HEK293 (cell line): ENCODE data around the gene ITGB8.

ENCODE experiments used
- CTCF ChIA-PET: fragments of 350-600 bp; formaldehyde crosslinking; extraction: SDS; loops from one replicate; lab custom pipeline; 2021; ENCODE audit warnings: antibody characterized with exemption; lab: Yijun Ruan, JAX
- POLR2A ChIA-PET: fragments of 300-600 bp; formaldehyde crosslinking; extraction: SDS; loops from one replicate; lab custom pipeline; 2020; ENCODE audit warnings: antibody characterized with exemption, inconsistent platforms; lab: Yijun Ruan, JAX
- H3K27ac ChIP-seq: fragments of 200-500 bp; sonication (Bioruptor generic); 2 replicates; pipeline ENCODE4 v1.5.1; 2014; ENCODE audit warnings: low read depth, low read length, control low read depth, inconsistent platforms; ENCODE audit errors: extremely low read depth
- H3K36me3 ChIP-seq, 2 experiments: fragments of 200-500 bp in 1 of 2; sonication (Bioruptor generic) in 1 of 2; 1 replicate in 1 of 2; 2 replicates in 1 of 2; pipeline ENCODE4 v1.5.1; 2014 to 2017; ENCODE audit warnings: inconsistent platforms in 2 of 2, low read length in 2 of 2; ENCODE audit not compliant: control insufficient read depth in 2 of 2, insufficient read depth in 1 of 2
- H3K4me1 ChIP-seq: fragments of 200-500 bp; sonication (Bioruptor generic); 2 replicates; pipeline ENCODE4 v1.5.1; 2014; ENCODE audit warnings: mild to moderate bottlenecking, low read length, inconsistent platforms; ENCODE audit not compliant: control insufficient read depth, insufficient read depth
- H3K4me3 ChIP-seq: 2 replicates; pipeline ENCODE4 v1.5.1; 2011; ENCODE audit warnings: low read depth, mild to moderate bottlenecking, control low read depth, low read length, moderate library complexity
- H3K9me3 ChIP-seq: fragments of 200-500 bp; sonication (Bioruptor generic); 2 replicates; pipeline ENCODE4 v1.5.1; 2014; ENCODE audit warnings: low read depth, low read length, inconsistent platforms; ENCODE audit not compliant: control insufficient read depth, insufficient read depth
- KLF9 ChIP-seq: fragments of 450-650 bp; formaldehyde crosslinking; IDR thresholded peaks from 2 replicates; pipeline ENCODE4 v1.5.1; 2016; ENCODE audit warnings: missing biosample characterization, missing genetic modification characterization, low read depth
- SCRT2 ChIP-seq: fragments of 450-650 bp; formaldehyde crosslinking; IDR thresholded peaks from 2 replicates; pipeline ENCODE4 v1.5.1; 2016; ENCODE audit warnings: missing biosample characterization, missing genetic modification characterization
- ZBTB20 ChIP-seq: fragments of 450-650 bp; formaldehyde crosslinking; IDR thresholded peaks from 2 replicates; pipeline ENCODE4 v1.5.1; 2016; ENCODE audit warnings: missing biosample characterization, missing genetic modification characterization
- ZFP37 ChIP-seq: fragments of 450-650 bp; formaldehyde crosslinking; IDR thresholded peaks from 2 replicates; pipeline ENCODE4 v1.5.1; 2016; ENCODE audit warnings: missing biosample characterization, missing genetic modification characterization
- ZFP41 ChIP-seq: fragments of 450-650 bp; formaldehyde crosslinking; IDR thresholded peaks from 2 replicates; pipeline ENCODE4 v1.5.1; 2016; ENCODE audit warnings: missing biosample characterization, missing genetic modification characterization, borderline replicate concordance
- ZNF121 ChIP-seq: fragments of 450-650 bp; formaldehyde crosslinking; IDR thresholded peaks from 2 replicates; pipeline ENCODE4 v1.5.1; 2016; ENCODE audit warnings: missing biosample characterization, missing genetic modification characterization
- ZNF174 ChIP-seq: fragments of 450-650 bp; formaldehyde crosslinking; IDR thresholded peaks from 2 replicates; pipeline ENCODE4 v1.5.0; 2017; ENCODE audit warnings: missing biosample characterization, mild to moderate bottlenecking, missing genetic modification characterization
- ZNF2 ChIP-seq: fragments of 450-650 bp; formaldehyde crosslinking; IDR thresholded peaks from 2 replicates; pipeline ENCODE4 v1.5.1; 2016; ENCODE audit warnings: missing biosample characterization, missing genetic modification characterization
- ZNF211 ChIP-seq: fragments of 450-650 bp; formaldehyde crosslinking; IDR thresholded peaks from 2 replicates; pipeline ENCODE4 v1.5.1; 2016; ENCODE audit warnings: low read depth, missing biosample characterization, missing genetic modification characterization
- ZNF214 ChIP-seq: fragments of 450-650 bp; formaldehyde crosslinking; IDR thresholded peaks from 2 replicates; pipeline ENCODE4 v1.5.1; 2017; ENCODE audit warnings: missing biosample characterization, mild to moderate bottlenecking, missing genetic modification characterization, borderline replicate concordance
- ZNF37A ChIP-seq: fragments of 450-650 bp; IDR thresholded peaks from 2 replicates; pipeline ENCODE4 v1.5.1; 2018; ENCODE audit warnings: missing biosample characterization, missing genetic modification characterization
- ZNF423 ChIP-seq: fragments of 450-650 bp; formaldehyde crosslinking; IDR thresholded peaks from 2 replicates; pipeline ENCODE4 v1.5.1; 2016; ENCODE audit warnings: missing biosample characterization, missing genetic modification characterization
- ZNF433 ChIP-seq: fragments of 450-650 bp; formaldehyde crosslinking; IDR thresholded peaks from 2 replicates; pipeline ENCODE4 v1.5.1; 2016; ENCODE audit warnings: missing biosample characterization, missing genetic modification characterization, low read depth
- ZNF501 ChIP-seq: fragments of 450-650 bp; formaldehyde crosslinking; IDR thresholded peaks from 2 replicates; pipeline ENCODE4 v1.5.1; 2016; ENCODE audit warnings: missing biosample characterization, missing genetic modification characterization
- ZNF558 ChIP-seq: fragments of 450-650 bp; formaldehyde crosslinking; IDR thresholded peaks from 2 replicates; pipeline ENCODE4 v1.5.1; 2016; ENCODE audit warnings: missing biosample characterization, missing genetic modification characterization
- ZNF624 ChIP-seq: fragments of 450-650 bp; formaldehyde crosslinking; IDR thresholded peaks from 2 replicates; pipeline ENCODE4 v1.5.1; 2017; ENCODE audit warnings: missing biosample characterization, missing genetic modification characterization
- ZNF626 ChIP-seq: fragments of 450-650 bp; sonication (Bioruptor Pico); formaldehyde crosslinking; IDR thresholded peaks from 2 replicates; pipeline ENCODE4 v1.5.1; 2018; ENCODE audit warnings: missing biosample characterization, missing genetic modification characterization, inconsistent platforms
- ZNF654 ChIP-seq: fragments of 450-650 bp; formaldehyde crosslinking; IDR thresholded peaks from 2 replicates; pipeline ENCODE4 v1.5.1; 2016; ENCODE audit warnings: low read depth, missing biosample characterization, missing genetic modification characterization
- ZNF658 ChIP-seq: fragments of 450-650 bp; formaldehyde crosslinking; IDR thresholded peaks from 2 replicates; pipeline ENCODE4; 2016; ENCODE audit warnings: missing biosample characterization, missing genetic modification characterization
- ZNF747 ChIP-seq: fragments of 450-650 bp; formaldehyde crosslinking; IDR thresholded peaks from 2 replicates; pipeline ENCODE4 v1.5.1; 2016; ENCODE audit warnings: missing biosample characterization, missing genetic modification characterization
- ZNF768 ChIP-seq: fragments of 450-650 bp; formaldehyde crosslinking; IDR thresholded peaks from 2 replicates; pipeline ENCODE4 v1.5.1; 2018; ENCODE audit warnings: missing biosample characterization, mild to moderate bottlenecking, missing genetic modification characterization
- ZSCAN30 ChIP-seq: fragments of 450-650 bp; IDR thresholded peaks from 2 replicates; pipeline ENCODE4 v1.5.1; 2018; ENCODE audit warnings: missing biosample characterization, mild to moderate bottlenecking, missing genetic modification characterization, moderate library complexity
- TF ChIP-seq, protein P1 (sequence below): fragments of 450-650 bp; formaldehyde crosslinking; IDR thresholded peaks from 2 replicates; pipeline ENCODE4 v1.5.1; 2016; ENCODE audit warnings: missing biosample characterization, missing genetic modification characterization, low read depth
- TF ChIP-seq, protein P2 (sequence below): fragments of 450-650 bp; formaldehyde crosslinking; IDR thresholded peaks from 2 replicates; pipeline ENCODE4 v1.5.1; 2016; ENCODE audit warnings: missing biosample characterization, missing genetic modification characterization
- TF ChIP-seq, protein P3 (sequence below): fragments of 450-650 bp; formaldehyde crosslinking; IDR thresholded peaks from 2 replicates; pipeline ENCODE4 v1.5.1; 2016; ENCODE audit warnings: missing biosample characterization, missing genetic modification characterization
- TF ChIP-seq, protein P4 (sequence below): fragments of 450-650 bp; formaldehyde crosslinking; IDR thresholded peaks from 2 replicates; pipeline ENCODE4 v1.5.1; 2016; ENCODE audit warnings: missing biosample characterization, missing genetic modification characterization
- TF ChIP-seq, protein P5 (sequence below): fragments of 450-650 bp; formaldehyde crosslinking; IDR thresholded peaks from 2 replicates; pipeline ENCODE4 v1.5.1; 2016; ENCODE audit warnings: missing biosample characterization, missing genetic modification characterization

The ITGB8 gene

DNA sequence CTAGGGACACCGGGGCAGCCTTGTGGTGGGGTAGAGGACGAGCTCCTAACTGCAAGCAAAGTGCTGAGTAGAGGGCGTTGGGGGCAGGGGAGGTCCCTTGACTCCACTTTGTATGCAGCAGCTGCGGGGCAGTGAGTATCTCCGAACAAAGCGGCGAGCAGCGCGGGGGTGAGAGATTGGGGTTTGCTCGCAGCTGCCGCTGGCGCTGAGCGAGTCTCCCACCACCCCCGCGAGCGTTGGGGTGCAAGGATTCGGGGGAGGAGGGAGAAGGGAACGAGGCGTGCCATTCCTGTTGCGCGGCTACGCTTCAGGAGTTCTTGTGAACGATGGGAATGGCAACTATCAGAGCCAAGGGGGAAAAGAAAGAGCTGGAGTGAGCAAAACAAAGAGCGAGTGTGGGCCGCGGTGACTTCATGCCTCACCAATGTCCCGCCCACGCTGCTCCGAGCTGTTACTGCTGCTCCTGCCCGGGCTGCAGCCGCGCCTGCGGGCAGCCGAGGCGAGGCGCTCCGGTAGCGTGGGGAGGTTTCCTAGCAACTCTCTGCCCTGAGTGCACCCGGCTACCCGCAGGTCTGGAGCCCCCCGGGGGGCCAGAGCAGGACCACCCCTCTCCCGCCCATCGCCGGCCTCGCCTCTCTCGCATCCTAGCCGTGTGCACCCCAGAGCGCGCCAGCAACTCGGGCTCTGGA is at the start of gene ITGB8:
Gene ITGB8, plus strand, starts transcription at position 662 of the 689 bp plus-strand sequence. CDS start 907 bp downstream, outside the sequence.
- Histone ChIP-seq H3K27ac (peak within 1 kb of the TSS; percentile 73), H3K9me3 (no peaks in the 10 kb centered on the region), H3K4me1 (peaks cover 4% of the 10 kb centered on the region; the same call in 1 of the 2 replicates), H3K4me3 (peak within 1 kb of the TSS; percentile 56), H3K36me3 (no peaks in the 10 kb centered on the region)
- POLR2A ChIA-PET: interaction anchor here (1.1 to 1.3 kb wide), 7 partner anchors 13 to 457 kb away, joined by 3 to 7 read pairs (median 3); partner anchors contain the start of gene SP8
- CTCF ChIA-PET: interaction anchor here (0.5 to 1.5 kb wide), 11 partner anchors 12 to 617 kb away, joined by 3 to 13 read pairs (median 3); no protein-coding TSS in a partner anchor
- TF ChIP-seq ZNF433: no peak
- TF ChIP-seq ZNF2: peak; percentile 75
- TF ChIP-seq ZNF423 (tag by site-specific recombination): no peak
- TF ChIP-seq, protein P1, sequence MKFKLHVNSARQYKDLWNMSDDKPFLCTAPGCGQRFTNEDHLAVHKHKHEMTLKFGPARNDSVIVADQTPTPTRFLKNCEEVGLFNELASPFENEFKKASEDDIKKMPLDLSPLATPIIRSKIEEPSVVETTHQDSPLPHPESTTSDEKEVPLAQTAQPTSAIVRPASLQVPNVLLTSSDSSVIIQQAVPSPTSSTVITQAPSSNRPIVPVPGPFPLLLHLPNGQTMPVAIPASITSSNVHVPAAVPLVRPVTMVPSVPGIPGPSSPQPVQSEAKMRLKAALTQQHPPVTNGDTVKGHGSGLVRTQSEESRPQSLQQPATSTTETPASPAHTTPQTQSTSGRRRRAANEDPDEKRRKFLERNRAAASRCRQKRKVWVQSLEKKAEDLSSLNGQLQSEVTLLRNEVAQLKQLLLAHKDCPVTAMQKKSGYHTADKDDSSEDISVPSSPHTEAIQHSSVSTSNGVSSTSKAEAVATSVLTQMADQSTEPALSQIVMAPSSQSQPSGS (tag by site-specific recombination): no peak
- no peak for TF ChIP-seq ZNF747
- TF ChIP-seq ZNF37A (tag by site-specific recombination): no peak
- no peak for TF ChIP-seq ZFP37 (tag by site-specific recombination)
- TF ChIP-seq, protein P2, sequence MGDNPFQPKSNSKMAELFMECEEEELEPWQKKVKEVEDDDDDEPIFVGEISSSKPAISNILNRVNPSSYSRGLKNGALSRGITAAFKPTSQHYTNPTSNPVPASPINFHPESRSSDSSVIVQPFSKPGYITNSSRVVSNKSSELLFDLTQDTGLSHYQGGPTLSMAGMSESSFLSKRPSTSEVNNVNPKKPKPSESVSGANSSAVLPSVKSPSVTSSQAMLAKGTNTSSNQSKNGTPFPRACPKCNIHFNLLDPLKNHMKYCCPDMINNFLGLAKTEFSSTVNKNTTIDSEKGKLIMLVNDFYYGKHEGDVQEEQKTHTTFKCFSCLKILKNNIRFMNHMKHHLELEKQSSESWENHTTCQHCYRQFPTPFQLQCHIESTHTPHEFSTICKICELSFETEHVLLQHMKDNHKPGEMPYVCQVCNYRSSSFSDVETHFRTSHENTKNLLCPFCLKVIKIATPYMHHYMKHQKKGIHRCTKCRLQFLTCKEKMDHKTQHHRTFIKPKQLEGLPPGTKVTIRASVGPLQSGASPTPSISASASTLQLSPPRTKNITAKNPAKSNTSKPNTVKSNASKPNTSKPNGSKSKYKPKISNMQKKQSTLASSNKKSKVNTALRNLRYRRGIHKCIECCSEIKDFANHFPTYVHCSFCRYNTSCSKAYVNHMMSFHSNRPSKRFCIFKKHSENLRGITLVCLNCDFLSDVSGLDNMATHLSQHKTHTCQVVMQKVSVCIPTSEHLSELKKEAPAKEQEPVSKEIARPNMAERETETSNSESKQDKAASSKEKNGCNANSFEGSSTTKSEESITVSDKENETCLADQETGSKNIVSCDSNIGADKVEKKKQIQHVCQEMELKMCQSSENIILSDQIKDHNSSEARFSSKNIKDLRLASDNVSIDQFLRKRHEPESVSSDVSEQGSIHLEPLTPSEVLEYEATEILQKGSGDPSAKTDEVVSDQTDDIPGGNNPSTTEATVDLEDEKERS (tag by site-specific recombination): no peak
- no peak for TF ChIP-seq ZNF558
- no peak for TF ChIP-seq ZNF624 (tag by site-specific recombination)
- TF ChIP-seq ZNF121: no peak
- TF ChIP-seq, protein P3, sequence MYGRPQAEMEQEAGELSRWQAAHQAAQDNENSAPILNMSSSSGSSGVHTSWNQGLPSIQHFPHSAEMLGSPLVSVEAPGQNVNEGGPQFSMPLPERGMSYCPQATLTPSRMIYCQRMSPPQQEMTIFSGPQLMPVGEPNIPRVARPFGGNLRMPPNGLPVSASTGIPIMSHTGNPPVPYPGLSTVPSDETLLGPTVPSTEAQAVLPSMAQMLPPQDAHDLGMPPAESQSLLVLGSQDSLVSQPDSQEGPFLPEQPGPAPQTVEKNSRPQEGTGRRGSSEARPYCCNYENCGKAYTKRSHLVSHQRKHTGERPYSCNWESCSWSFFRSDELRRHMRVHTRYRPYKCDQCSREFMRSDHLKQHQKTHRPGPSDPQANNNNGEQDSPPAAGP: 0 out of 2 replicates have a peak, but pooled peaks have one; percentile 16
- TF ChIP-seq, protein P4, sequence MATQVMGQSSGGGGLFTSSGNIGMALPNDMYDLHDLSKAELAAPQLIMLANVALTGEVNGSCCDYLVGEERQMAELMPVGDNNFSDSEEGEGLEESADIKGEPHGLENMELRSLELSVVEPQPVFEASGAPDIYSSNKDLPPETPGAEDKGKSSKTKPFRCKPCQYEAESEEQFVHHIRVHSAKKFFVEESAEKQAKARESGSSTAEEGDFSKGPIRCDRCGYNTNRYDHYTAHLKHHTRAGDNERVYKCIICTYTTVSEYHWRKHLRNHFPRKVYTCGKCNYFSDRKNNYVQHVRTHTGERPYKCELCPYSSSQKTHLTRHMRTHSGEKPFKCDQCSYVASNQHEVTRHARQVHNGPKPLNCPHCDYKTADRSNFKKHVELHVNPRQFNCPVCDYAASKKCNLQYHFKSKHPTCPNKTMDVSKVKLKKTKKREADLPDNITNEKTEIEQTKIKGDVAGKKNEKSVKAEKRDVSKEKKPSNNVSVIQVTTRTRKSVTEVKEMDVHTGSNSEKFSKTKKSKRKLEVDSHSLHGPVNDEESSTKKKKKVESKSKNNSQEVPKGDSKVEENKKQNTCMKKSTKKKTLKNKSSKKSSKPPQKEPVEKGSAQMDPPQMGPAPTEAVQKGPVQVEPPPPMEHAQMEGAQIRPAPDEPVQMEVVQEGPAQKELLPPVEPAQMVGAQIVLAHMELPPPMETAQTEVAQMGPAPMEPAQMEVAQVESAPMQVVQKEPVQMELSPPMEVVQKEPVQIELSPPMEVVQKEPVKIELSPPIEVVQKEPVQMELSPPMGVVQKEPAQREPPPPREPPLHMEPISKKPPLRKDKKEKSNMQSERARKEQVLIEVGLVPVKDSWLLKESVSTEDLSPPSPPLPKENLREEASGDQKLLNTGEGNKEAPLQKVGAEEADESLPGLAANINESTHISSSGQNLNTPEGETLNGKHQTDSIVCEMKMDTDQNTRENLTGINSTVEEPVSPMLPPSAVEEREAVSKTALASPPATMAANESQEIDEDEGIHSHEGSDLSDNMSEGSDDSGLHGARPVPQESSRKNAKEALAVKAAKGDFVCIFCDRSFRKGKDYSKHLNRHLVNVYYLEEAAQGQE: no peak
- TF ChIP-seq ZNF626 (tag by site-specific recombination): no peak
- no peak for TF ChIP-seq ZNF214 (tag by site-specific recombination)
- TF ChIP-seq, protein P5, sequence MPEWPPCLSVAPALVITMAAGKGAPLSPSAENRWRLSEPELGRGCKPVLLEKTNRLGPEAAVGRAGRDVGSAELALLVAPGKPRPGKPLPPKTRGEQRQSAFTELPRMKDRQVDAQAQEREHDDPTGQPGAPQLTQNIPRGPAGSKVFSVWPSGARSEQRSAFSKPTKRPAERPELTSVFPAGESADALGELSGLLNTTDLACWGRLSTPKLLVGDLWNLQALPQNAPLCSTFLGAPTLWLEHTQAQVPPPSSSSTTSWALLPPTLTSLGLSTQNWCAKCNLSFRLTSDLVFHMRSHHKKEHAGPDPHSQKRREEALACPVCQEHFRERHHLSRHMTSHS (tag by site-specific recombination): no peak
- peak; percentile 16; the same call in 1 of the 2 replicates for TF ChIP-seq ZNF501 (tag by site-specific recombination)
- TF ChIP-seq ZNF658: no peak
- TF ChIP-seq SCRT2 (tag by site-specific recombination): no peak; the same call in 1 of the 2 replicates
- TF ChIP-seq ZFP41 (tag by site-specific recombination): no peak
- peak; percentile 62; the same call in 1 of the 2 replicates for TF ChIP-seq ZSCAN30
- peak; percentile 64 for TF ChIP-seq ZBTB20 (tag by site-specific recombination)
- no peak for TF ChIP-seq ZNF174 (tag by site-specific recombination)
- TF ChIP-seq ZNF211 (tag by site-specific recombination): no peak
- 0 out of 2 replicates have a peak, but pooled peaks have one; percentile 13 for TF ChIP-seq KLF9 (tag by site-specific recombination)
- TF ChIP-seq ZNF654 (tag by site-specific recombination): no peak
- no peak for TF ChIP-seq ZNF768 (tag by site-specific recombination)
